Measurements from ENCODE around the gene TMEM178B.

TMEM178B gene

DNA sequence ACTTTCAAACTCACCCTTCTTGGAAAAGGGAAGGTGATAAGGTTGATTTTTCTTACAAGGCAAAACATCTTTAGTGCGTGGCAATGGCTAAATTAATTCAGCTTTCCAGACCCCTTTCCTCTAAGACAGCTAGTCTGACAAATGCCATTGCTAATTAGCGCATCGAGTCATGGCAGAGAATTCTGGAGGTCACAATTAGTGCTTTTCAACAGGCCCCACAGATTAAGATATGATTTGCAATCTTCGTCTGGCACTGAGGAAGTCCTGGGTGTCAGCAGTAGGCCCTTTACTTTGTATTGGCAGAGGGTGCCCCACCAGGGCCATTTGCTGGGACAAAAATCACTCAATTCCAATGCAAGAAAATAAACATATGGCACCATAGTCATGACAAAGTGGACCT is 288.1 kb downstream of the TMEM178B start:
- H3K4me3 ChIP-seq (ENCODE audit: low read depth, low read length) = no peak overlapping the region
- no peak for DNase-seq (ENCODE audit: low read depth)
- TF ChIP-seq, protein P1, sequence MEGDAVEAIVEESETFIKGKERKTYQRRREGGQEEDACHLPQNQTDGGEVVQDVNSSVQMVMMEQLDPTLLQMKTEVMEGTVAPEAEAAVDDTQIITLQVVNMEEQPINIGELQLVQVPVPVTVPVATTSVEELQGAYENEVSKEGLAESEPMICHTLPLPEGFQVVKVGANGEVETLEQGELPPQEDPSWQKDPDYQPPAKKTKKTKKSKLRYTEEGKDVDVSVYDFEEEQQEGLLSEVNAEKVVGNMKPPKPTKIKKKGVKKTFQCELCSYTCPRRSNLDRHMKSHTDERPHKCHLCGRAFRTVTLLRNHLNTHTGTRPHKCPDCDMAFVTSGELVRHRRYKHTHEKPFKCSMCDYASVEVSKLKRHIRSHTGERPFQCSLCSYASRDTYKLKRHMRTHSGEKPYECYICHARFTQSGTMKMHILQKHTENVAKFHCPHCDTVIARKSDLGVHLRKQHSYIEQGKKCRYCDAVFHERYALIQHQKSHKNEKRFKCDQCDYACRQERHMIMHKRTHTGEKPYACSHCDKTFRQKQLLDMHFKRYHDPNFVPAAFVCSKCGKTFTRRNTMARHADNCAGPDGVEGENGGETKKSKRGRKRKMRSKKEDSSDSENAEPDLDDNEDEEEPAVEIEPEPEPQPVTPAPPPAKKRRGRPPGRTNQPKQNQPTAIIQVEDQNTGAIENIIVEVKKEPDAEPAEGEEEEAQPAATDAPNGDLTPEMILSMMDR (conservative IDR thresholded peaks at IDR 0.05; ENCODE audit: low read depth, low read length) = no peak

DNA sequence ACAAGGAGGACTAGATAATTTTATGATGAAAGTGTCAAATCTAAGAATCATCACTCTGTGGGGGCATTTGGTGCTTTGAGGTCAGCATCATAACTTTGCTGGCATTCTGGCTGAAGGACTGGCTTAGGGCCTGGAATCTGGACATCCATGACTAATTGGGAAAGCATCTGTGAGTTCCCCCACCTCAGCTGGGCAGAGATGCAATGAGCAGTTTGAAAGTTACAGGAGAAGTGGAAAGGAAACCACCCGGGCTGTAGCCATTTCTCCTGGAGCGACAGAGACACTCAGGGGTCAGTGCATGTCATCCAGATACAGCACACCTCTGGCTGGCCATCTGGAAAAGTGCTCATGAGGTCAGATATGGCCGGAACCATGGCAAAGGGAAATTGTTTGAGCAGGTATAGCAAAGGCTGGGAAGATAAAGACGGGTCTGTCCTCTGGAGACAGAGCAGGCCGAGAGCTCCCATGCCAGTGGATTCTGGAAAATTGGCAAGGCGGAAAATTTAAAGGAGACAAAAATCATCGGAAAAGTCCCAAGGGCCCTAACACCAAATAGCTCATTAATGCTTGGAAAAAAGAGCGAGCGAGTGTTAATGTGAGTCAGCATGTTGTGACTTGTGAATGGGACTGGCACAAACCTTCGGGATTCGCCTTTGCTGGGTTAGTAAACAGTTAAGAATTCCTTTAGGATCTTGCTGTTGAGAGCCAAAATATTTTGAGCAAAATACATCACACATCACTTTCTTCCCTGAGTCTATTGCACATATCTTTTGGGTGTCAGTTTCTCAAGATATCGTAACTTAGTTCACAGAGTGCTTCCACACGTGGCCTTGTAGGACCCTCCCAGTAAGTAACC is 288.9 kb downstream of the TMEM178B start:
- TF ChIP-seq, protein P1 (conservative IDR thresholded peaks at IDR 0.05; ENCODE audit: low read depth, low read length) = no peak
- no peak overlapping the region for H3K4me3 ChIP-seq (ENCODE audit: low read depth, low read length)
- DNase-seq (ENCODE audit: low read depth) = peak; percentile 65

DNA sequence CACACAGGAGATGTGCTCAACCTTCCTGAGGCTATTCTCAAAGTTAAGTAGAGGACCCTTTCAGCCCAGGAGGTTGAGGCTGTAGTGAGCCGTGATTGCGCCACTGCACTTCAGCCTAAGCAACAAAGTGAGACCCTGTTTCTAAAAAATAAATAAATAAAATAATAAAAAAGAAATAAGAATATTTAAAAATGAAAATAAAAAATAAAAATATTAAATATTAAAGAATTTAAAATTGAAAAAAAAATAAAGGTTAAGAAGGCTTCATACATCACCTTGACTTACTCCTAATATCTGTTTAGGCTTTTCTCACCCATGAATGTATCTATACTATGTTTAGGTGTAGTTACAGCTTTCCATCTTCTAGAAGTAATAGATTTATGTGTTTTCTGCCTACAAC is 289.9 kb downstream of the TMEM178B start:
- DNase-seq (ENCODE audit: low read depth) = no peak
- no peak overlapping the region for H3K4me3 ChIP-seq (ENCODE audit: low read depth, low read length)
- TF ChIP-seq, protein P1 (conservative IDR thresholded peaks at IDR 0.05; ENCODE audit: low read depth, low read length) = no peak

DNA sequence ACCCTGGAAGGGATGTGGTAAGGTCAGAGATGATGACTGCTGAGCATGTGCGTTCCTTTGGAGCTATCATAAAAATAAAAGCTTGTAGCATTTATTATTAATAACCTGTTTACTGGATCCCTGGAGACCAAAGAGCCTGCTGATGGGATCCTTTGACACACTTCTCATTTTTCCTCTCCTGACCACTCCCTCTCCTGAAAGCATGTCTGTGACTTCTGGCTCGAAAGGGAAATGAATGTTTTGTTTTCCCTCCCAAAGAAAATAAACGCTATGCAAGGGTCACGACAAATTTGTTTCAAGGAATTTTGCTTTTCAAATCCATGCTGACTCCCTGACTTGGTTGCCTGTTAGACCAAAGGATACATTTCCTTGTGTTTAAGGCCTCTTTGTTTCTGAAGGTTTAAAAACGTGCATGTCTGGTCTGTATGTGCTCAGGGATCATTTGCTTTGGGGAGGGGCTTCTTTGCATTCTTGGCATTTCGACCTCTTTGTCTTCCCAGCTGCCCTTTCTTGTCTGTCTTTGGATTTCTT is 292.3 kb downstream of the TMEM178B start:
- DNase-seq (ENCODE audit: low read depth) = peak; percentile 11
- H3K4me3 ChIP-seq (ENCODE audit: low read depth, low read length) = no peak overlapping the region
- TF ChIP-seq, protein P1 (conservative IDR thresholded peaks at IDR 0.05; ENCODE audit: low read depth, low read length) = no peak

DNA sequence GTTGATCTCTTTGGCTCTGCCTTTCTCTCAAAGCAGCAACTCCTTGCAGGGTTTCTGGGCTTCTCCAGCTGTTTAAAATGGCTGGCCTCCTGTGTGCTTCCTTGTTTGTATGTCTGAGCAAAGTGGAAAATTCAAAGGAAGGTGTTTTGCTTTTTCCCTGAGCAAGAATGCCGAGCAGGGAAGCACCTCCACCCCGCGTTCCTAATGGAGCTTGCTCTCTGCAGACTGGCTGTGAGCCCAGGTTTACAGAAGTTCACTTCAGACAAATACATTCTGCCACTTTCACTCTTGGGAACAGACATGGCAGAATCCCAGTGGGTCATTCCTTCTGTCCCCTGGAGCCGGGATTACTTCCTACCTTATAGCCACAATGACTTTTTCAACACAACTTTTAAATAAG is 295.6 kb downstream of the TMEM178B start:
- peak; percentile 14 for DNase-seq (ENCODE audit: low read depth)
- TF ChIP-seq, protein P1 (conservative IDR thresholded peaks at IDR 0.05; ENCODE audit: low read depth, low read length) = no peak

DNA sequence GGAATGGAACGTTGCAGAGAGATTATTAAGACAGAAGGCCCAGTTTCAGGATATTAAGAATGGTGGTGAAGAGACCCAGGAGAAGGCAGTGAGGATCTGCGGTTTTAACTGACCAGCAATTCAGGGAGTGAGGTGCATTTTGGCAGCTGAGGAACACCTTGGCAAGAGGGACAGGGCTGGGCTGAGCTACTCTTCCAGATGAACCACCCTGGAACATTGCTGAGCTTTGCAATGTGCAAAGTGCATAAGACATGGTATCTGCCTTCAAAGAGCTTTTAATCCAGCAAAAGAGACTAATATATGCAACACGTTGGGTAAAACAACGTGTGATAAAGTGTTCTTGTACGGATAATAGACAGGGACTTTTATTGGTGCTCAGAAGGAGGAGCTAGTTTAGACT is 296.3 kb downstream of the TMEM178B start:
- DNase-seq (ENCODE audit: low read depth) = no peak
- TF ChIP-seq, protein P1 (conservative IDR thresholded peaks at IDR 0.05; ENCODE audit: low read depth, low read length) = no peak
- H3K4me3 ChIP-seq (ENCODE audit: low read depth, low read length) = no peak overlapping the region

More for the DNA sequence above, 295.6 kb downstream of the TMEM178B start:
- H3K4me3 ChIP-seq (ENCODE audit: low read depth, low read length) = no peak overlapping the region

Measured in choroid plexus epithelial cell (primary cell).